Skeletal muscle cell (primary cell): ENCODE data around the gene DISC1.
A peak's percentile ranks its signal among the peaks of the same experiment; 100 is the strongest.

Experiments
- DNase-seq: peaks from one replicate; pipeline ENCODE4 v3.0.0-alpha.2; 2010; ENCODE audit warnings: low read depth
- H3K4me3 ChIP-seq: 2 replicates; pipeline ENCODE4 v1.5.1; 2011; ENCODE audit warnings: low read depth, mild to moderate bottlenecking, control low read depth, low read length, moderate library complexity

Gene DISC1

DNA sequence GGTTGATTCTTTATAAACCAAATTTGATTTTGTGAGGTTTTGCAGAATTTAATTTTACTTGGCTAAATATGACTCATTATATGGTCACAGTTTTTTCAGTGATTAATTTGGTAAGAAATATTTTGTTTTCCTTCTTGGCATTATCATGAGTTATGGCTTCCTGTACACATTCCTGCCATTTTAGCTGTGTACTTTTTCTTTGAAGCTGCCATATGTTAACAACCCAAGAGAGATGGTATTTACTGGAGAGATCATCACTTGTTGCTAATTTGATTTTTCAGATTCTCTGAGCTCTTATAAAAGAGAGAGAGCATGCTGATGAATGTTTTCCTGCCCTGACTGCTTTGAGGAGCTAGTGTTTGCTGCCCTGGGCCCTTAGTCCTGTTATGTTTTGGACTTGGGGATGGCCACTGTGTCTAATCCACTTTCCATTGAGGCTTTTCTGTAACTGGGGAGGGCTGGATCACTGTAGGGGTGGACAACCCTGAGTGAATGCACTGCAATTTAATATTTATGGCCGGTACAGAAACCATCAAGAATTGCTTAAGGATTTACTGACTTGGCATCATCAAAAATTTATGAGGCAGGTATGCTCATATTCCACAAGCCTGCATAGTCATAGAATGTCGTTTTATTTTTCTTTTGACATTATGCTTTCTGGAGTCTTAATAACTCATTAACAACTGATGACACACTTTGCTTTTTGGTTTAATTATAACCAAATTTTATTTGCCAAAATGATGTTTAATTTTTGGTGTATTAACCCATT, 200.9 kb downstream of the DISC1 start:
- DNase-seq, result peak; percentile 60
- no peak overlapping the region for H3K4me3 ChIP-seq

DNA sequence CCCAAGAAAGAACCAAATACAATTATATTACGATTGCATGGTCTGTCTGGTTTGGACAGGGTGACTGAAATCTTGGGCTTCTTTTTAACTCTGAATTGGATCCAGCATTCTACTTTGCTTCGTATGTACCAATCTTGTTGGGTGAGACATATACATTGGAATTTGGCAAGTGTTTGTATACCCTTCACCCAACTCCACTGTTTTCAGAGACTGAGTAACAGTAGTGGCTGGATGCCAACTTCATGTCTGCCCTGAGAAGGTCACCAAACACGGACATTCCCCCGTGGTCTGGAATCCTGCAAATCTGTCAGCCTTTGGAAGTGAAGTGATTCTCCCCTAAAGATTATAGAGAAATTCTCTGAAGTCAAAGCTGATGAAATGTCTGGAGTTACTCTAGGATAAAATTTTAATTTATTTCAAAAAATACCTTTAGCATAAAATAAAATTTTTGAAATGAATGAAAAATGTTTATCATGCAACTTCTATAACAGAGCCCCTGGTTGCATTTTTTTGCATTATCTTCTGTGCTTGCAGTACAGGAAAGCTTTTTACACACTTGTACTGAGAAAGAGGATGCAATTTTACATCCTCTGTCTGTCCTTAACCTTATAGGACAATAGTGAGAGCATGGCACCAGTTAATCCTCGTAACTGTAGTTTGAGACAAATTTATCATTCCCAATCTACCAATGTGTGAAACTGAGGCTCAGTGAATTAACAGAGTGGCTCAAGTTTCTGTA, 201.8 kb downstream of the DISC1 start:
- DNase-seq, result peak; percentile 97
- no peak overlapping the region for H3K4me3 ChIP-seq

DNA sequence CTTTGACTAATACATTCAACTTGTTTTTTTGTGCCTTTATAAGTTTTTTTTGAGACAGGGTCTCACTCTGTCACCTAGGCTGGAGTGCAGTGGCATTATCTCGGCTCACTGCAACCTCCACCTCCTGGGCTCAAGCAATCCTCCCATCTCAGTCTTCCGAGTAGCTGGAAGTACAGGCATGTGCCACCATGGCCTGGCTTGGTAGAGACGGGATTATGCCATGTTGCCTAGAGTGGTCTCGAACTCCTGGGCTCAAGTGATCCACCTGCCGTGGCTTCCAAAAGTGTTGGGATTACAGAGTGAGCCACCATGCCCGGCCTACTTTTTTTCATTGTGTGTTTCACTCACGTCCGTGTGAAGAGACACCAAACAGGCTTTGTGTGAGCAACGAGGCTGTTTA, 202.7 kb downstream of the DISC1 start:
- no peak for DNase-seq
- H3K4me3 ChIP-seq, result no peak overlapping the region

DNA sequence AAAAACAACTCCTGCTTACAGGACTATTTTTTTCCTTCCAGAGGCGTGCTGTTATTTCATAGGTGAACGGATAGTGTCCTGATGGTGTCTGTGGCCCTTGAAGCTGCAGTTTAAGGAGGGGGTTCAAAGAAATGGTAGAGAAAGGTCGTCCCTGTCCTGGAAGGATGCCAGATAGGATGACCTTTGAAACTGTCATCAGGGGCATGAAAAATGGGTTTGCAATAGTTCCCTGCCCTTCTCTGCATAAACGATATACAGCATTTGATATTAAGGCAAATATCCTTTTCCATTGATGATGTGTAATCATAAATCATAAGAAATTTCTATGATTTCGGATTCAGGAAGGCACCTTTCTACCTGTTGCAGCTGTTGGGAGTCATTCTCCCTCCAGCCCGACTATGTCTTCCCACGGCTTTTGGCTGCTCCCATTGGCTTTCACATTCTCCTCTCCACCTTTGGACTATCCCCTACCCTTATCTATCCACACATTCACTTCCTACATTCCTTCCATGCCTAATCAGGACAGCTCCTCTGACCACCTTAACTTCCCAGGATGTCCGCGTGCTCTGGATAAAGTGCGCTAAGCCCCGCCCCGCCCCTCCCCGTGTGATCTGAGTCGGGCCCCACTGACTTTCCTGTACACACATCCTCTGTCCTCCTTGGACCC, 209.8 kb downstream of the DISC1 start:
- no peak for DNase-seq
- no peak overlapping the region for H3K4me3 ChIP-seq

DNA sequence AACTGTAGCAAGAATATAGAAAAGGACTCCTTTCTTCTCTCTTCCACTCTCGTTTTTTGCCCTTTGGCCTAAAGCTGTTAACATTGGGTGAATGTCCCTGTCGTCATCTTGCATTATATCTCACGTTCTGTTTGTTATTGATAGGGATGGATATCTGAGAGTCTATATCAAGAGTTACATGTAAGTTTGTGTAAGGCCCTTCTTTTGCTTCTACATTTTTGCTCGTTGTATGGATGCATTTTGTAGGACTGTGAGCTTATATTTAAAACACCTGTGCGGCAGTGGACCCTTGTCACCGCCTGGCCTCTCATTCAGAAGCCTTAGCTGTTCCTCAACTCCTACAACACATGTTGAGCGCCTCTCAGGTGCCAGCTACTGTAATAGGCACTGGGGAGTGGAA, 211.9 kb downstream of the DISC1 start:
- no peak overlapping the region for H3K4me3 ChIP-seq
- no peak for DNase-seq

DNA sequence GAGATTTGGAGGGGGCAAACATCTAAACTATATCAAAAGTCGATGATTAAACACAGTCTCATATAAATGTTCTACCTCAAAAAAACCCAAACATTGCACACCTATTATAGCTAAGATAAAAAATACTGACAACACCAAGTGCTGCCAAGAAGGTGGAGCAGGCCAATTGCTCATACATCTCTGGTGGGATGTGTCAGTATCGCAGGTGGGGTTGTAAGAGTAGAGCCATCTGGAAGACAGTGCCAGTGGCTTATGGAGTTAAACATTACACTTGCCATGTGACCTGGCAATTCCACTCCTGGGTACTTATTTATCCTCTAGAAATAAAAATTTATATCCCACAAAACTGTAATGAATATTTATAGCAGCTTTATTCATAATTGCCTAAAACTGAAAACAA, 213.4 kb downstream of the DISC1 start:
- DNase-seq, result no peak
- no peak overlapping the region for H3K4me3 ChIP-seq

DNA sequence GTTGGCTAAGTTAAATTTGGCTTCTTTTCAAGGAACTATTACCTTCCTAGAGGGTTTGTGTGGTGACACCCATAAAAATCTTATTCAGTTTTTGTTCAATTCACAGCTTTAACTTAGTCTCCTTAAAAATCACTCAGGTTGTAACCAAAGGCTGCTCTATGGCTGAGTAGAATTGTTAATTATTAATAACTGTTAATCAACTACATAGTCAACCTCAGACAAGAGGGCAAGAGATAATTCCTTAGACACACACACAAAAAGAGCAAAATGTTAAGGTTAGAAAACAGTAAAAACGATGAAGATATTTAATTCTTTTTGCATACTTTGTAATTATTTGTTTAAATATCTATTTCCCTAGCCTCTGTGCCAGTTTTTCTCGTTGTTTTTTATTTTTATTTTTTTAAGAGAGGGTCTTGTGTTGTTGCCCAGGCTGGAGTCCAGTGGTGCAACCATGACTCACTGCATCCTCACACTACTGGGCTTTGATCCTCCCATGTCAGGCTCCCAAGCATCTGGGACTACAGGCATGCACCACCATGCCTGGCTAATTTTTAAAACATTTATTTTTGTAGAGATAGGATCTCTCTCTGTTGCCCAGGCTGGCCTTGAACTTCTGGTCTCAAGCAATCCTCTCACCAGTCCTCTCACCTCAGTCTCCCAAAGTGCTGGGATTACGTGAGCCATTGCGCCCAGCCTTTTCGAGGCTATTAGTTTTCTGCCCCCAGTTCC, 215.2 kb downstream of the DISC1 start:
- DNase-seq, result no peak
- no peak overlapping the region for H3K4me3 ChIP-seq

DNA sequence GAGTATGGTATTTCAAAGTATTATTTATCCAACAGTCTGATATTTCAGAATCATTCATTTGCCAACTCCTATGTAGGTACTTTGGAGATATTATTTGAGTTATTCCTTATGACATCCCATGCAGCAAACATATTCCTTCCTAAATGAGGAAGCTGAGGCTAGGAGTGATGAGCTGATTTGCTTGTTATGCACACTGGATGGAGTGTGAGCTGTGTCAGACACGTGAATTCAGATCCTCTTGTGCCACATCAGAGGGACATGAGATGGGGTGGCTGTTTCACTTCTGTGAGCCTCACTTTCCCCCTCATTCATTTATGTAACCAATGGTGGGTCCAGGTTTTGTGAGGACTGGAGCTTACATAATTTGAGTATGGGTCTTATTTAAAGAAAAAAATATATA, 215.9 kb downstream of the DISC1 start:
- H3K4me3 ChIP-seq, result no peak overlapping the region
- DNase-seq, result no peak

DNA sequence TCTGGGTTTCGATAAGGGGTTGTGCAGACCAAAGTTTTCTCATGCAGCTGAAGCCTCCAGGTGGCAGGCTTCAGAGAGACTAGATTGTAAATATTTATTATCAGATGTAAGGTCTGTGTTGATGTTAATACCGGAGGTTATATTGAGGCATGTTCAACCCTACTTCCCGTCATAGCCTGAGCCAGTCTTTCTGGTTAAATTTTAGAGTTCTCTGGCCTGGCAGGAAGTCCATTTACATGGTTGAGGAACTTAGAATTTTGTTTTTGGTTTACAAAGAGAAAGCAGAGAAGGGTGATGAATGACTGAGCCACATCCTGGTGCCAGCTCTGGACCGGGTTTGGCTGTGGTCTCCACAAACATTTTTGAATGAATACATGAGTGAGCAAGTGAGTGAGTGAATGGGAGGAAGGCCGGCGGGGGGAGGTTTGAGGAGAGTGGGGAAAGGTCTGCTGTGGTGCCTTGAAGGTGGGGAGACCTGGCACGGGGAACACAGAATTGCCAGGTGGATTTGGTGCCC, 218.5 kb downstream of the DISC1 start:
- no peak for DNase-seq
- H3K4me3 ChIP-seq, result no peak overlapping the region

DNA sequence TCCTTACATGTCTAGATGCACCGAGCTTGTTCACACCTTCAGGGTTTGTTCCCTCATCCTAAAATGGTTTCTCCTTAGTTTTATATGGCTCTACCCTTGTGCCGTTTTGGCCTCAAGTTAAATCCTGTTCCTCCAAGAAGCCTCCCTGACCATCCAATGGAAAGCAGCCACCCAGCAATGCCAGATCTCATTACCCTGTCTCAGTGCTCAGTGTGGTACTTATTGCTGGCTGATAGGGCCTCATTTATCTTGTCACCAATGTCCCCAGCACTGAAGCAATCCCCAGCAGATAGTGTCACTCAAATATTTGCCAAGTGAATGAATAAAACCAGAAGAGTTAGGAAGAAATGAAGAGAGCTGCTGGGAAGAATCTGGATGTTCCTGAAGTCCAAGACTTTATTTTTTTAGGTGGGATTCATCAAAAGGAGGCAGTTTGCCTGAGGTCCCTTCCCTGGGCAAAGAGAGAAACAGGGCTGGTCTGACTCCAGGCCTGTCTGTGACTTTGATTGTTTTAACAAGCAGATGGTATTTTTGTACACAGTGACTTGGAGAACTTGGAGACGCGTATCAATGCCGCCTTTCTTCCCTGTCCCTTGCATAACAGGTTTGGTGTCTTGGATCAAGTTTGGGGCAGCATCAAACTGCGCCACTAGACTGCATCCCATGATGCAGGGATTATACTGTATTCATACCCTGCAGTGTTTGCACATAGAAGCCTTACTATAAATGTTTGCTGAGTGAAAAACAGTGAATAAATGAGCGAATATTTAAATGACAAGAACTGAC, 221.2 kb downstream of the DISC1 start:
- H3K4me3 ChIP-seq, result no peak overlapping the region
- DNase-seq, result no peak

DNA sequence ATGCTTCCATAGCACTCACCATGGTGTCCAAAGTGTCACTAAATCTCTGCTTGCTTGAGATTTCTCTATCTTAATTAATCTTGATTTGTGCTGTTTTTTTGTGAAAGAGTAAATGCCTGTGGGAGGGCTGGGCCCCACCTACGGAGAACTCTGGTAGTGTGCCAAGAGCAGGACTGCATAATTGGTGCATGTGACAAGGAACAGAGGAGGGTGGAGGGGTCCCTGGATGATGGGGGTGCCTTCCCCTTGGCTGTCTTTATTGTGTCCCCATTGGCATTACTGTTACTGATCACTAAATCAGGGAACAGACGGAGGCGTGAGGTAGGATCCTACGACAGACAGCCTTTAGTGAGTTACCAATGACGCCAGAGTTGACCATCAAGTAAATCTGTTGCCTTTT, 223.4 kb downstream of the DISC1 start:
- no peak overlapping the region for H3K4me3 ChIP-seq
- no peak for DNase-seq

DNA sequence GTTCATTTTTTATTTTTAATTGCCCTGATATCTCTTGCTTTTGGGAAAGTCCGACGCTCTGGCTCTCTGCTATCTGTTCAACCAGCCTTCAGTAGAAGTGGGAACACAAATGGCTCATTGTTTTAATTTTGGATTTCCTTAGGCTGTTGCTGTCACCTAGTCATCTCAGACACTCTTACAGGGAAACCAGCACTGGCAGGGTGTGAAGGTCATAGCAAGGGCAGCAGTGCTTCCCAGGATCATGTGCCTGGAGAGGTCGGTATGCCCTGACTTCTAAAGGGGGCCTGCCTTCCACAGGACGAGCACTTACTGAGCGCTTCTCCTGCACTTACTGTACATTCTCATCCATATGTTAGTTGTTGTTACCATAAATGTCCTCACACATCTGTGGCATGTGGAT, 224.2 kb downstream of the DISC1 start:
- DNase-seq, result no peak
- H3K4me3 ChIP-seq, result no peak overlapping the region

DNA sequence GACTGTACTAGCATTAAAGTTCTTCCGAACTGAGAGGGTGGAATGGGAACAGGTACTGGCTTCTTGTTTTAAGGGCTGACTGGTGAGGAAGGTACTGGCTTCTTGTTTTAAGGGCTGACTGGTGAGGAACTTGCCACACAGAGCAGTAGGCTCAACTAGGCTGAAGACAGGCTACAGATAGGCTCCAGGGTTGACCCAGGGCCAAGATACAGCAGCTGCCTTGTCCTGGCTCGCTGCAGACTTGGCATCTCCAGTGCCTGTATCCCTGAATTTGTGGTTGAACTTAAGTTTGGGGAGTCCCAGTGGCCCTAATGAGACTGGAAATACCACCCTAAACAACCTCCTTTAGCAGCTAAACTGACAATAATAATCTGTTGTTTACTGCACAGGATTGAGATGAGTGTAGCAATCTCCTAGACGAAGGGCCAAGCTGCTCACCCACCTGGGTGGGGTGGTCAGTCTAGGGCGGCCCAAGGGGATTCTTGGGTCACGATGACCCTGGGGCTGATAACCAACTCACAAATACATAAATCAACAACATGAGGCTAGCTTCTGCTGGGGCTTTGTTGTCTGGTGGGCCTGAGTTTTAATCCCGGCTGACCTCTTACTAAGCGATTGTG, 227.1 kb downstream of the DISC1 start:
- no peak overlapping the region for H3K4me3 ChIP-seq
- DNase-seq, result no peak

DNA sequence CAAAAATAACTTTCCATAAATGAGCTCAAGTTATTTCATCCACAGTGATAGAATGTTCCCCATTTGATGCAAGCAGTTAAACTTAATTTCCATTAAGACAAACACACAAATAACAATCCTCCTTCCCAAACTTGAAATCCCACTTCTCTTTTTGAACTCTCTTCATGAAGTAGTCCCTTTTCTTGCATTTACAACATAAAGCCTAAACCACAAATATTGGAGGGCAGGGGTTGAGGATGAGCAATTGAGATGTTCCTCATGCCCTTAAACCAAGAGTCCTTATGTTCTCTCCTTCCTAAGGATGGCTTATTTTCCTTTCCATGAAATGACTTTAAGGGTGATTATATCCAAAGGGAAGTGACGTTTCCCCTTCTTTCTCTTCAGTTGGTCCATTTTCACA, 228.8 kb downstream of the DISC1 start:
- peak; percentile 26 for DNase-seq
- no peak overlapping the region for H3K4me3 ChIP-seq

DNA sequence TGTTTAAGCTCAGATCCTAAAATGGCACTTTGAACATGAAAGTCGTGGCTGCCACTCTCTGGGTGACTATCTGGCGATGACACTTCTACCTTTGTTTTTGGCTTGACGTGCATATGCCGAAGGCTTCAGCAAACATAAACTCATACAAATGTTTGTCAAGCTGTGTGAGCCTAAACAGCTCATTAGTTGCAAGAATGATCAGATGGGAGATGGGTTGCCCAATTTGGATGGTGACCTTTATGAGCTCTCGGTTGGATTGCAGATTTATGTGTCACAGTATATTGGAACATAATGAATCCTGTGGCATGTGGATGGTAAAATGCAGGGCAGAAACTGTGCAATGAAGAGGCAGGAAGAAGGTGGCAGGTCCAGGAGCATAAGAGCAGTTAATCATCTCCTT, 229.3 kb downstream of the DISC1 start:
- no peak for DNase-seq
- no peak overlapping the region for H3K4me3 ChIP-seq

DNA sequence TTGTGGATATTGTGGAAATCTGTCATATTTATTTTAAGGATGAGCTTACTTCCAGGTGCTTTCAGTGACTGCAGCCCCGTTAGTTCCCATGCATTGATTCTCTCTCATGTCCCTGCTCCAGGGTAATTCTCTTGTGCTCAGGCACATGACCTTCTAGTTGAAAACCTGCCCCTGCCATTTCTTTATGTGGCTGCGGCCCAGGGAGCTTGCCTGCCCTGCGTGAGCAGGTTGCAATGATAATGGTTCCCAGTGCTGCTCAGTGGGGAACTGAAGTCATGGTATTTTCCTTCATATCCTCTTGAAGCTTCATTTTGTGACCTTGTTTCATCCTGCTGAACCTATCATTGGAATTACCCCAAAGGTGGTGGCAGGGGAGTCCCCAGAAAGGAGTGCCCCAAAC, 229.8 kb downstream of the DISC1 start:
- H3K4me3 ChIP-seq, result no peak overlapping the region
- no peak for DNase-seq

DNA sequence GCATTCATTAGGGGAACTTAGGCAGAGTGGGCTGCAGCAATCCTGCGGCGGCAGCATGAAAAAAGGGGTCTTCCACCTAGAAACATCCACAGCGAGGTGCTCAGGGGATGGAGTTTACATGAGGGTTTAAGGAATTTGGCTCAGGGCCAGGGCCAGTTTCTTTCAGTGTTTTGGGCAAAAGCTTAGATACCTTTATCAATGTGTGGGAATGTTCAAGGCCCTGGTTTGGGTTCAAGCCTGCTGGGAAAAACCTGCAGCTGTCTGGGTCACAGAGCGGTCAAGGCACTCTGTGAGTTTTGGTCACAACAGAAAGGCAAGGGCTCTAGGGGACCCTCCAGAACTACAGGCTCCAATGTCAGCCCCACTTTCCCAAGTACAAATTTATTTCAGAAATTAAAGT, 230.3 kb downstream of the DISC1 start:
- H3K4me3 ChIP-seq, result no peak overlapping the region
- DNase-seq, result no peak

DNA sequence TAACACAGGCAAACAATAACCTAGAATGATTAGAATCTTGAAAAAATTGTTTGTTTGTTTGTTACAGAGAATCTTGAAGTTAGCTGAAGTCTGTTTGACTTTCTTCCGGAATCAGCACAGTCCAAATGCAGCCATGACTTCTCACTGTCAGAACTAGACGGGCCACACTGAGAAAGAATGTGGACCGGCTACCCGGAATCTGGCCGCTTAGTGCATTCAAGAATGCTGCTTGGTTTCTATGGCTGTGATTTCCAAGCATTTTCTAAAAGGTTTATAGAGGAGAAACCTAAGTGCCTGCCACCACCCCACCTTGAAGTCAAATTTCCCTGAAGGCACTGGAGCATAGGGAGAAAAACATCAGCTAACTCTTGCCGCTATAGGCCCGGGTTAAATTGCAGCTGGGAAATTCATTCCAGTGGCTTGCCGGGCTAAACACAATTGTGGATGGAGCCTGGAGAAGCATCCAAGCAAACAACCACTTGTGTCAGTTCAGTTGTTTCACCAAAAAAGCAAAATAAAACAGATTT, 231.1 kb downstream of the DISC1 start:
- H3K4me3 ChIP-seq, result no peak overlapping the region
- DNase-seq, result no peak
